Renal pelvis (tissue), 12 donors: ENCODE results near the gene SAMD1. TPM values are rescaled to one million over a fixed set of nuclear protein-coding genes. Genes with fewer than 3 reads are reported as not detected.

Experiments used
- DNase-seq: peaks from one replicate; pipeline ENCODE4 v3.0.0-alpha.2; 2013
- long read RNA-seq, 16 experiments: transcript quantifications; one replicate each; lab custom pipeline, GENCODE V29; 2026
- polyA plus RNA-seq, 3 donors: library from polyadenylated mRNA; unstranded; fragments of 120-200 nt; gene quantifications; one replicate each; pipeline ENCODE4 v1.2.1, GENCODE V29; 2013; ENCODE audit not compliant: insufficient read length in 3 of 3

Gene SAMD1
- polyA plus RNA-seq, result 10 to 100 TPM; 38.3 to 61.6 (median 47.8) TPM
- long read RNA-seq, donor 1, transcript SAMD1-202 (5 exons, 2,164 nt), result major isoform, 17 of 17 reads
- long read RNA-seq, donor 1, partial matches to known transcripts, result 0 of 17 reads
- long read RNA-seq, donor 1, other reads (novel, unspliced or antisense), result 0 of 17 reads
- long read RNA-seq, donor 2, transcript SAMD1-202 (5 exons, 2,164 nt), result major isoform, 30 of 30 reads
- long read RNA-seq, donor 2, partial matches to known transcripts, result 0 of 30 reads
- long read RNA-seq, donor 2, other reads (novel, unspliced or antisense), result 0 of 30 reads
- long read RNA-seq, donor 3, transcript SAMD1-202 (5 exons, 2,164 nt), result major isoform, 10 of 10 reads
- long read RNA-seq, donor 3, partial matches to known transcripts, result 0 of 10 reads
- long read RNA-seq, donor 3, other reads (novel, unspliced or antisense), result 0 of 10 reads
- long read RNA-seq, donor 4, transcript SAMD1-202 (5 exons, 2,164 nt), result major isoform, 11 of 12 reads
- long read RNA-seq, donor 4, partial matches to known transcripts, result 0 of 12 reads
- long read RNA-seq, donor 4, other reads (novel, unspliced or antisense), result 0 of 12 reads
- long read RNA-seq, donor 5, transcript SAMD1-202 (5 exons, 2,164 nt), result major isoform, 6 of 6 reads
- long read RNA-seq, donor 5, partial matches to known transcripts, result 0 of 6 reads
- long read RNA-seq, donor 5, other reads (novel, unspliced or antisense), result 0 of 6 reads
- long read RNA-seq, donor 6, transcript SAMD1-202 (5 exons, 2,164 nt), result major isoform, 20 of 20 reads
- long read RNA-seq, donor 6, partial matches to known transcripts, result 0 of 20 reads
- long read RNA-seq, donor 6, other reads (novel, unspliced or antisense), result 0 of 20 reads
- long read RNA-seq, donor 7, transcript SAMD1-202 (5 exons, 2,164 nt), result major isoform, 24 of 29 reads
- long read RNA-seq, donor 7, partial matches to known transcripts, result 5 of 29 reads
- long read RNA-seq, donor 7, other reads (novel, unspliced or antisense), result 0 of 29 reads
- long read RNA-seq, donor 8, transcript SAMD1-202 (5 exons, 2,164 nt), result major isoform, 10 of 10 reads
- long read RNA-seq, donor 8, partial matches to known transcripts, result 0 of 10 reads
- long read RNA-seq, donor 8, other reads (novel, unspliced or antisense), result 0 of 10 reads
- long read RNA-seq, donor 9, transcript SAMD1-202 (5 exons, 2,164 nt), result major isoform, 8 of 8 reads
- long read RNA-seq, donor 9, partial matches to known transcripts, result 0 of 8 reads
- long read RNA-seq, donor 9, other reads (novel, unspliced or antisense), result 0 of 8 reads
- long read RNA-seq, donor 10, transcript SAMD1-202 (5 exons, 2,164 nt), result major isoform, 13 of 13 reads
- long read RNA-seq, donor 10, partial matches to known transcripts, result 0 of 13 reads
- long read RNA-seq, donor 10, other reads (novel, unspliced or antisense), result 0 of 13 reads
- long read RNA-seq, donor 11, transcript SAMD1-202 (5 exons, 2,164 nt), result major isoform, 9 of 9 reads
- long read RNA-seq, donor 11, partial matches to known transcripts, result 0 of 9 reads
- long read RNA-seq, donor 11, other reads (novel, unspliced or antisense), result 0 of 9 reads
- long read RNA-seq, donor 12, transcript SAMD1-202 (5 exons, 2,164 nt), result major isoform, 24 of 30 reads
- long read RNA-seq, donor 12, partial matches to known transcripts, result 6 of 30 reads
- long read RNA-seq, donor 12, other reads (novel, unspliced or antisense), result 0 of 30 reads
- long read RNA-seq, donor 13, transcript SAMD1-202 (5 exons, 2,164 nt), result major isoform, 8 of 30 reads
- long read RNA-seq, donor 13, partial matches to known transcripts, result 21 of 30 reads
- long read RNA-seq, donor 13, other reads (novel, unspliced or antisense), result 0 of 30 reads
- long read RNA-seq, donor 14, result 0 reads
- long read RNA-seq, donor 15, result 0 reads
- long read RNA-seq, donor 16, partial matches to known transcripts, result 0 of 2 reads
- long read RNA-seq, donor 16, other reads (novel, unspliced or antisense), result 0 of 2 reads

DNA sequence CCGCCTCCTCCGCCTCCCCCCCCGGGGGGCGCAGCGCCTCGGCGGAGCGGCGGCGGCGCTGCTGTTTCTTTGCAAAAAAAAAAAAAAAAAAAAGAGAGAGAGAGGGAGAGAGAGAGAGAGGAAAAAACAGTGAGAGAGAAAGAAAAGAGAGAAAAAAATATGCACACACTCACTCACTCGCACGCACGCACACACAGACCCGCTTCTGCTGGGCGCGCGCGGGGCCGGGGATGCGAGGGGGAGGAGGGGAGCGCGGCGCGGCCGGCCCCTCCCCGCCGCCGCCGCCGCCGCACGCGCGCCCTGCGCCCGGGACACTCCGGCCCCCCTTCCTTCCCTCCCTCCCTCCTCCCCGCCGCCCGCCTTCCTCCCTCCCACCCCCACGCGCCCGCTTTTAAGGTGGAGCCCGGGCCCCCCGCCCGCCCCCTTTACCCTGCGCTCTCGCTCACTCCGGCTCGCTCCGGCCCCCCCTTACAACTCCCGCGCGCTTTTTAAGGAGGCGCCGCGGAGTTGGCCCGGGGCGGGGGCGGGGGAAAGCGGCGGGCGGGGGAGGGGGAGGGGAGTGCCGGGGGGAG, at the start of gene SAMD1:
Gene SAMD1 (minus strand): TSS at position 243 of the 572 bp plus-strand sequence.
- DNase-seq, result peak; percentile 94

DNA sequence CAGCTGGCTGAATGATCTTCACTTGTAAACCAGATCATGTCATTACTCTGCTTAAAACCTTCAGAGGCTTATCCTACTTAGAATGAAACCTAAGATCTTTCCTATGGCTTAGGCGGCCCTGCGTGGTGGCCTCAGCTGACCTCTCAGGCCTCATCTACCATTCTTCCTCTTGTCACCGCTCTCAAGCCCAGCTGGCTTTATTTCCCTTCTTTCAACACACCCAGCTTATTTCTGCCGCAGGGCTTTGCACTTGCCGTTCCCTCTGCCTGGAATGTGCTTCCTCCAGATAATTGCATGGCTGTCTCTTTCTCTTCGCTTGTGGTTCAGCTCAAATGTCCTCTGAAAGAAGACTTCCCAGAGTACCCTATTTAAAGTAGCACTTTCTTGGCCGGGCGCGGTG, 49.4 kb upstream of the SAMD1 start:
- DNase-seq, result no peak

DNA sequence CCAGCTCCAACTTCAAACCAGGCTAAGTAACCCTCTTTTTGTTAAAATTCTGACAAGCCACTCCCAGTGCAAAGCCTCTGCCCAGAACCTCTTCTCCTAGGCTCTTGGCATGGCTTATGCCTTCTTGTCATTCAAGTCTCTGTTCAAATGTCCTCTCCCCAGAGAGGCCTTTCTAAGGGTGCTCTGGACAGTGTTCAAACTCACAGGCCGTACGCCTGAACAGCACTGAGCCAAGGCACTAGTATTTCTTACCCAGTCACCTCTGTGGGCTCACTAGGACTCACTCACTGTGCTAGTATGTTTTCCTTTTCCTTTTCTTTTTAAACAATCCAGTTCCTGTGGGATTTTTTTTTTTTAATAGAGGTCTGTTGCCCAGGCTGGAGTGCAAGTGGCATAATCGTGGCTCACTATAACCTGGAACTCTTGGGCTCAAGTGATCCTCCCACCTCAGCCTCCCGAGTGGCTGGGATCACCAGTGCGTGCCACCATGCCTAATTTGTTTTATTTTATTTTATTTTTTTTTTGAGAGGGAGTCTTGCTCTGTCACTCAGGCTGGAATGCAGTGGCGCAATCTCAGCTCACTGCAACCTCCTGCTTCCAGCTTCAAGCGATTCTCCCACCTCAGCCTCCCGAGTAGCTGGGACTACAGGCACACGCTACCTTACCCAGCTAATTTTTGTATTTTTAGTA, 48.2 kb upstream of the SAMD1 start:
- no peak for DNase-seq

DNA sequence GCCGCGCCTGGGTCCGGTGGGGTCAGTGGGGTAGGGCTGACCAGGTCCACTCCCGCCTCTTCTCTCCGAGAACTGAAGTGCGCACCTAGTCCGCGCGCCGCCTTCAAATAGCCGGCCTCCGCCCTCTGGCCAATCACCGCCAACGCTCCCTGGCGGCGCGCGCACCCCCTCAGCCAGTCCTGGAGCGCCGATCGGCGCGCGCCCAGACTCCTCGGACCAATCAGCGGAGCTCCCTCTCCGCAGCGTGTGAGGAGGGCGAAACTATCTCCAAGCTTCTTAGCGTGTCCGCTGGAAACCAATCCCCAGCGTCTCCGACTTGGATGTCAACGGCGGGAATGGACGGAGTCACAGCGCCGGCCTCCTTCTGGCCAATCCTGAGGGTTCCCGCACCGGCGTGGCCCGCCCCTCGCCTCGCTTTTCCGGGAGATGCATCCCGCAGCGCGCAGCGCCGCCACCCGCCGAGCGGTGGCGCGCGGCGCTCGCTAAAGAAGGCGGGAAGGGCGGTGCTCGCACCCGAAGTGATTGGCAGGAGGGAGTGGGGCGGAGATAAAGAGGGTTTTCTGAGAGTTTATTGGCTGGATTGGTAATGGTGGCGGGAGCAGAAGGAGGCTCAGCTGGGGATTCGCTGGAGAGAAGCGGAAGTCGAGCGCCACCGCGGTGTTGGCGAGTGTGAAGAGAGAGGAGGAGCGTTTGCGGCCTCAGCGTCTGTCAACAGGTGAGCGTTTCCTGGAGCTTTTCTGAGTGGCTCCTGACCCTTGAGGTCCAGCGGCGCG, 46.1 kb upstream of the SAMD1 start, which contains the start of gene ASF1B:
Gene ASF1B (minus strand): TSS at position 81 of the 773 bp plus-strand sequence. CDS start 133 bp downstream, outside the sequence.
- DNase-seq, result peak; percentile 100

DNA sequence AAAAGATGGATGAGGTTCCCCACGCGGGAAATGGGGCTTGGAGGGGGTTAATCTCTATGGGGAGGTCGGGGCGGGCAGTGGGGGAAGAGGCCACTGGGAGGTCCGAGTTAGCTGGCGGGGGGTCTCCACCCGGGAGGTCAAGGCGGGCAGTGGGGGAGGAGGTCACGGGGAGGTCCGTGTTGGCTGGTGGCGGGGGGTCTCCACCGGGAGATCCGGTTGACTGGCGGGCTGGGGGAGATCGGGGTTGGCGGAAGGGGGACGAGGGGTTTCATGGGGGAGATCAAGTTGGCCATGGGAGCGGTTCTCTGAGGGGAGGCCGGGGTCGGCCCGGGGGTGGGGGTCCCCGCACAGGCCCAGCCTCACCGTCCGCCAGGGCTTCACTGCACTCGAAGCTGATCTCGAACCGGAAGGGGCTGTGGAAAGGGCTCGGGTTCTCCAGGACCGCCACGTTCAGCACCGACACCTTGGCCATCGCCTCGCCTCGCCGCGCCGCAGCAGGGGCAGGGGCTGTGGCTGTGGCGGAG, 45.5 kb upstream of the SAMD1 start:
- no peak for DNase-seq

DNA sequence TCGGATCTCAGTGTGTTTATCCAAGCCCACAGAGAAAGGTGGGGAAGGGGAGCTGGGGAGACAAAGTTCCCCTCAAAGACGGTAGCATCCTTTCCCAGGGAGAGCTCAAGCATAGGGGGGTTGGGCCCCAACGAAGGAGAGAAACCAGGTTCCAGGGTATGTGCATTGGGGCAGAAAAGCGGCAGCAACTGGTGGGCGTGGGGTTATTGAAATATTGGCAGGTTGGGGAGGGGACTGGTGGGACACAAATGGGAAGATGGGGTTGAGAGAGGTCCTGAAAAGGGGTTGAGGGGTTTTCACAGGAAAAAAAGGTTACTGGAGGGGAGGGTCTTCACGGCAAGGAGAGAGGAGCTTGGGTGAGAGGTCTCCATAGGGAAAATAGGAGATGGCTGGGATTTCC, 44.8 kb upstream of the SAMD1 start:
- DNase-seq, result no peak

DNA sequence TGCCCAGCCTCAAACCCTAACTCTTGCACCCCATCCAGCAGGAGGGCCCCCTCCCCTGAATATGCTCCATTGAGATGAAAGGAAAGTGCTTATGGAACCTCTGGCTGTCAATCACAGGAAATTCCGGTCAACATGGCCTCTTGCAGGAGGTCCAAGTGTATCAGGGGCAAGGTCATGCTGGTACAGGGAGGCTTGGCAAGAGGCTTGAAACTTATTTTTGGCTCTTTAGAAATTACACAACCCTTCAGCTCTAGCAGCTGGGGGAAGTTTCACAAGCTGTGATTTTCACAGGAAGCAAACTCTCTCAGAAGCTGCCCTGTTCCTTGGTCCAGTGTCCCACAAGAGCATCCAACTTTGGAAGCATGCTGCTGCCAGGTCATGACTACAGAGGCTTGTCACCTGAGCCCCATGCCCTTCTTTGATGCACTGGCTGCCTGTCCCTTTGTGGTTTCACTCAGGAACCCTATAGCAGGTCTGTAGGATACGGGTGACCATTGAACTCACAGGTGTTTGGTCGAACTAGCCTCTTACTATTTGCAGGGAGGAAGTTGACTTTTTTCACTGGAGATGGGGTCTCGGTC, 37.5 kb upstream of the SAMD1 start:
- DNase-seq, result no peak

DNA sequence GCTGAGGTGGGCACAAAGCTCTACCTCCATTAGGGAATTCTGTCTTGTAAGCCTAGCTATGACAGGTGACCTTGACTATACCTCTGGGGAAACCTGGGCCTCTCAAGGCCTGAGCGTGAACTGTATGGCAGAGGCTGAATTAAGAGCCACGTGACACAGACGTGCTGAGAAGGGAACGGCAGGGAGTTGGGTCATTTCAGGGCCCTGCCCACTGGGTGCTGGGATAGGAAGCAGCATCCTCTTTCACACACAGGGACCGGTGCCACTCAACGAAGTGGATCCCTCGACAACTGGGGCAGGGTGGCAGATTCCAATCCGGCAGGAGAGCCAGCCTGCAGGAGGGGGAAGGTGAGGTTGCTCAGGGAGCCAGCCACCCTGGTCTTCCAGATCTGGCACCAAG, 36.6 kb upstream of the SAMD1 start:
- DNase-seq, result no peak

DNA sequence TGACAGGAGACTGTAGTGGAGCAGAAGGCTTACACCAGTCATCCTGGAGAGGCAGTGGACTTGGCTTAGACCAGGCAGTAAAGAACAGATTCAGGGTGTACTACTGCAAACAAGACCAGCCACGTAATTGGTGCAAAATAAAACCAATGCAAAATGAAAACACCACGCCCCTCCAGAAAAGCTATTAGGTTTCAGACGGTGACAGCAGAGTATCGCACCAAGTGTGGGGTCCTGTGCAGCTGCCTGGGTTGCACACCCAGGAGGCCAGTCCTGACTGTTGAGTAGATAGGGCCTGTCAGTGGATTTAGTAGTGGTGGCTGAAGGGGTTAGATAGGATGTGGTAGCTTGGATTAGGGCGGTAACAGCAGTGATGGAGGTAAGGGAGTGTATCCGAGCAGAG, 32.4 kb upstream of the SAMD1 start:
- DNase-seq, result no peak

DNA sequence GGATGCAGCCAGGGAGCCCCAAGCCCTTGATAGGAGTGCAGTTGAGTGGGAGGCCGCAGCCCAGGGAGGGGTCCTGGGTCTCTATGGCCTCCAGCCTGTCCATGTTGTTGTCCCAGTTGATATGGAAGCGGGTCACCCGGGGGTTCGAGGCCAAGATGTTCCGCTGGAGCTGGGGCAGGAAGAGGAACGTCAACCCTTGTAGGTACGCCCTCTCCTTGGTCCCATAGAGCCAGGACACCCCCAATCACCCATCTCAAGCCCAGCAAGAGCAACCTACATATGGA, 29.9 kb upstream of the SAMD1 start:
- DNase-seq, result no peak

DNA sequence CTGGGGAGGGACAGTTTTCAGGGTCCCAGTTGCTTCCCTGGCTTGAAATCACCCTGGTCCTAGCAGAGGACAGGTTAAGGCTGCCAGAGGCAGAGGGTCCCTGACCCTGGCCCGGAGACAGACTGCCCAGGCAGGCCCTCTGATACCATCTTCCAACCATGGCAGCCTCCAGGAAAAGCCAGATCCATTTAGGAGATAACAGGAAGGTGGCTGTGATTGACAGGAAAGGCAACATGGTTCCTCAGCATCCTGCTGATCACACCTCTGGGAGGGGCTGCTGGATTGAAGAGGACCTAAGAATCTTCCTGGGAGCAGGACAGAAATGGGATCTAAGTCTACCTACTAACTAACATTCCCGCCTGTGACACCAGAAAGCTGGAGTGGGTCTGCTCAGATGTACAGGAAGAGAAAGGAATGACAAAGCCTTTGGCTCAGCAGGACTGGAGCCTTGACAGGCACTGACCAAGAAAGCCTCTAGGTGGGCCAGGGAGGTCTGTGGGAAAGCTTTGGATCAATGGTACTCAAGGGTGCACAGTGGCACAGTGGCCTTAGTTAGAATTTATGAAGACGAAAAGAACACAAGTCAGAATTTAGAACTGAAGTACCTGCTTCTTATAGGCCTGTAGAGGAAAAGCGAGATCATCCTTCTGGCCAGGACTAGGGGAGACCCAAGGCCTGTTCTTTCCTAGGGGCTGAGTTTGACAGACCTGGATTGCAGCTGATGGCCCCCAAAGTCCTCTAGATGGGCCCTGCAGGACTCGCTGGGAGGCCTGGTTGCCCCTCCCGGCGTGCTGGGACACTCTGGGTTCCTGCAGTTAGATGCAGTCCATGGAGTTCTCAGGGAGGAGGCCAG, 29.3 kb upstream of the SAMD1 start:
- DNase-seq, result no peak

DNA sequence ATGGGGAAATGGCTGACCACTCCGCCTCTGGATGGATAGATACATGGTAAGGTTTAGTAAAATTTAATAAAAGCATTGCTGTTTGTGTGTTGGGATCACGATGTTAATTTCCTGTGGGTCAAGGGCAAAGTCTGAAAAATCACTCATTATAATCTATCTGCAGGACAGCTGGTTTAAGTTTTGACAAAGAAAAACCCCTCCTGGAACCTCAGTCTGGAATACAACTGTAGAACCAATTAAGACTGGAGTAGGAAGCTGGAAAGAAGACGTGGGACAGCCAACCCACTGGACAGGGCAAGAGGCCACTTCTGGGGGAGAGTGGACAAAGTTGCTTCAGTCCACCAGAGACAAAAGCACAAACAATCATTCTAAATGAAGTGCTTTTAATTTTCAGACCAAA, 28.6 kb upstream of the SAMD1 start:
- DNase-seq, result no peak

DNA sequence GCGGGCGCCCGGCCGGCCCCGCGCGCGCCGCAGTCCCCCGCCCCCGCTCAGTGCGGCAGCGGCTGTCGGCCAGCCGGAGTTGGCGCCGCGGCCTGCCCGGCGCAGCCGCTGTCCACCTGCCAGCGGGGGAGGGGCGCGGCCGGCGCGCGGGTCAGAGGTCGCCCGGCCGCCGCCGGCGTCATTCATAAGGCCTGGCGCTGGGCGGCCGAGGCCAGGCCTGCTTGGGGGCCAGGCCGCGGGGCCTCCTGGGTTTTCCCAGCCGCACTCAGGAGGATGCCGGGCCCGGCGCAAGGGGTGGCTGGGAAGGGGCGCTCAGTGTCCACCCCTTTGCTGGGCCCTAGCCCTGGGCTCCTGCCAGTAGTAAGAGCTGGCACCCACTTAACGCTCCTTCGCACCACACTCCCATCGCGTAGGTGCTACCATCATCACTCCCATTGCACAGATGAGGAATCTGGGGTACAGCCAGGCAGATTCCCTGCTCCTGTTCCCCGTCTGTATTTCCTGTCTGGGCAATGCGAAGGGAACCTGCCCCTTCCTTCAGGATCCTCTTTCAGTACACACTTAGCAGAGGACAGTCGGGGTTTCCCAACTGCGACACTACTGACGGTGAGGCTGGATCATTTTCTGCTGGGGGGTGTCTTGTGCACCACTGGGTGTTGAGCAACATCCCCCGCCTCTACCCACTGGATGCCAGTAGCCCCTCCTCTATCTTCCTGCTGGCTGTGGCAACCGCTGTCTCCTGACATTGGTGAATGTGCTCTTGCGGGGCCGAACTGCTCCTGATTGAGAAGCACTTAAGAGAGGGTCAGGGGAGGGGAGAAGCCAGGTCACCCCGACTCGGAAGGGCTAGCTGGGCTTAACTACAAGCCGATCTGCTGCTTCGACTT, 27.9 kb upstream of the SAMD1 start:
- no peak for DNase-seq

DNA sequence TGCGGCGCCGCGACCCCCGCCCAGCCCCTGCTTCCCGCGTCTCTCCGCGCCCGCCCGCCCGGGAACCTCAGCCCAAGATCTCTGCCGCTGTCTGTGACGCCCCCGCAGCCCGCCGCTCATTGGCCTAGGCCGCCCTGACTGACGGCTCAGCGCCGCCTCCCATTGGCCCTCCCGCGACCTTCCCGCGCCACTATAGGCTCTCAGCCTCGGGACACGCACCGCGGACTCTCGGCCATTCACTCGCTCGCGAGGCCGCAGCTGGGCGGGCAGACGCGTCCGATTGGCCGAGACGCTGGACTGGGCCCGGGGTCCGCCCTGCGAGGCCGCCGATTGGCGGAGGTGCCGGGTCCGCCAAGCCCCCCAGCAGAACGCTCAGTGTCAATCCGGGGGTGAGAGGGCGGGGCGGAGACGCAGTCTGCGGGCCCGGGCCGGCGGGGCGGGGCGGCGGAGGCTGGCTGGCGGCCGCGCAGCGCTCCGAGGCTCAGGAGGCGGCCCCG, 27.2 kb upstream of the SAMD1 start, which contains the start of gene PRKACA:
Gene PRKACA (minus strand): TSS at position 95 of the 497 bp plus-strand sequence. CDS start 215 bp downstream, outside the sequence.
- peak; percentile 99 for DNase-seq

DNA sequence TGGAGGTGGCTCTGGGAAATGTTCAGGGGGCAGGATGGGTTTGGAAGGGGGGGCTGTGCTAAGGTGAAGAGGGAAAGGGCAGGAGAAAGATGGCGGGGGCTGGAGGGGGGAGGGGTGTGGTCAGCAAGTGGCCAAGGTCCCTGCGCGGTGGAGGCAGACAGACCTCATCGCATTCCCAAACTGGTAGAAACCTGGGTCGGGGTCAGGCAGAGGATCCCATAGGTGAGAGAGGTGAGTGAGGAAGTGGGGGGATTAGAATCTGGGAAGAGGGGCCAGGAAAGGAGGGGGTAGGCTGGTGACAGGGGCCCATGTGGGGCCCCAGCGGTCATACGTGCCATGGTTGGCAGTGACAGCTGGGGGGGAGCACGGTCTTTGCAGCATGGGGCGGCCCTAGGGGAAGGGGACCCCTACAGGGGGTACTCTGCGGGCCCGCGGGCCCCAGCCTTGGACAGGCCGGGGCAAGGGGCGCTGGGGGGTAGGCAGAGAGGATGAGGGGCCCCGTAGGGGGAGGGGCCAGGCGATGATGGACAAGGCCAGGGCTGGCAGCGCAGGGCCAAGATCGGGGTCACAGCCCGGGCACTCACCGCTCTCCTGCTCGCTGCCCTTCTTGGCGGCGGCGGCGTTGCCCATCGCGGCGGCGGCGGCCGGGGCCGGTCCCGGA, 26.5 kb upstream of the SAMD1 start:
- no peak for DNase-seq
